ENCODE results near the gene NTM.

GRCh38 chr11:132106096-132106982 is 735.9 kb downstream of the NTM start:
- TF ChIP-seq CTCF (conservative IDR thresholded peaks at IDR 0.05; ENCODE audit: low read depth, low read length) (no peak), EZH2 (IDR thresholded peaks at IDR 0.05; ENCODE audit: borderline replicate concordance, low read depth, low read length, poor library complexity, severe bottlenecking) (no peak)
